ENCODE data around the gene IFNA16. TPM values are rescaled to one million over a fixed set of nuclear protein-coding genes. Genes with fewer than 3 reads are reported as not detected.
"Not testable (repeated sequence)": the region's sequence is repeated elsewhere in the genome, so short reads cannot be mapped to it uniquely, and the experiment has no call there.

Gene IFNA16
- total RNA-seq, 1 experiment from 2014 or later = not detected

DNA sequence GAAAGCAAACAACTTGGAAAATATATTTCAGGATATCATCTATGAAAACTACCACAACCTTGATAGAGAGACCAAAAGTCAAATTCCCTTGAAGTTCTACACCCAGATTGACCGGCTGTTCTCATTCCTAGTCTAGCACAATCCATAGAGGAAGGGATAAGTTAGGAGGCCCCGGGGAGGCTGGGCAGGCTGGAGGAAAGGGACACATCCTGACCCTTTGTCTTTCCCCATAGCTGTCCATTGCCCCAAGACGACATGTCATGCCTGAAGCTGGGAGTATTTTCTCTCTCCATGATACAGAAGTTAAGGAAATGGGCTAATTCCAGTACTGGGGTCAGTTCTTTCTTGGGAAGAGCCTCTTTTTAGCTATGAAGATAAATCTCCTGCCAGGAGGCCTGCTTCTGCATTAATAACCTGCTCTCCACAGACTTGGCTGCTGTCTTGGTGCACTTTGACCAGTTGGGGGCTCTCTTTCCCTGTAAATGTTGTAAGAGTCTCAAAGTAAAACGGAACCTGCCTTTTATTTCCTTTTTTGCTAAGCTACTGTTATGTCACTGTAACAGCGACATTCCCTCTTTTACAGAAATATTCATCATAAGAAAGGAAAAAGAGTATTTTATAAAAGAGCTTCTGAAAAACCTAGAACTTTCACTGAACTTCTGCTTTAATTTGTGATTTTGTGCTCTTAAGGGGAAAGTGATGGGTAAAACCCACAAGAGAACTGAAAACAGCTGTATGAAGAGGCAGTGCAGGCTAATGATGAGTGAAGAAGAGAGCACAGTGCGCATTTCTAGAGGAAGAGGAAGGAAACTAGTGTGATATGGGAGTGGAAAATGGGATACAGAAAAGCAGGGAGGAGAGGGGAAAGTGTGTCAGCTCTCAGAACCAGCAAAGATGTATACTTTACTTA, 22.0 kb downstream of the IFNA16 start:
- not testable (repeated sequence) for BruUV-seq (replicated peaks); H3K79me2 ChIP-seq (ENCODE audit: insufficient read depth, low read length); H3K4me3 ChIP-seq (replicated peaks in 1 of 2; ENCODE audit: low read depth in 1 of 2, low read length in 2 of 2); H4K20me1 ChIP-seq (ENCODE audit: insufficient read depth); H3K36me3 ChIP-seq (ENCODE audit: control insufficient read depth in 1 of 2, insufficient read depth in 2 of 2, low read length in 2 of 2); H3K9me3 ChIP-seq (ENCODE audit: control insufficient read depth in 1 of 2, insufficient read depth in 1 of 2, low read depth in 1 of 2, low read length in 2 of 2); H3K9ac ChIP-seq (ENCODE audit: low read length); H3K27ac ChIP-seq (ENCODE audit: low read depth, low read length); H3K4me1 ChIP-seq (ENCODE audit: control insufficient read depth in 1 of 2, insufficient read depth in 2 of 2, low read length in 2 of 2); H3K27me3 ChIP-seq (ENCODE audit: insufficient read depth, low read length); H3K9me2 ChIP-seq (ENCODE audit: insufficient read depth)
- Histone ChIP-seq H3K4me2 (ENCODE audit: low read length) (peak overlapping the region; percentile 45), H2AFZ (ENCODE audit: low read depth, low read length, poor library complexity, severe bottlenecking) (peak overlapping the region; percentile 60)
- intact Hi-C loops (cut with micrococcal nuclease) = loop anchor here (5.0 kb wide), 1 partner anchor 592 kb away; no protein-coding TSS in a partner anchor
- ATAC-seq (peak; percentile 98), DNase-seq (ENCODE audit: low read depth, low spot score) (peak; percentile 8)
- TF ChIP-seq, protein P1, sequence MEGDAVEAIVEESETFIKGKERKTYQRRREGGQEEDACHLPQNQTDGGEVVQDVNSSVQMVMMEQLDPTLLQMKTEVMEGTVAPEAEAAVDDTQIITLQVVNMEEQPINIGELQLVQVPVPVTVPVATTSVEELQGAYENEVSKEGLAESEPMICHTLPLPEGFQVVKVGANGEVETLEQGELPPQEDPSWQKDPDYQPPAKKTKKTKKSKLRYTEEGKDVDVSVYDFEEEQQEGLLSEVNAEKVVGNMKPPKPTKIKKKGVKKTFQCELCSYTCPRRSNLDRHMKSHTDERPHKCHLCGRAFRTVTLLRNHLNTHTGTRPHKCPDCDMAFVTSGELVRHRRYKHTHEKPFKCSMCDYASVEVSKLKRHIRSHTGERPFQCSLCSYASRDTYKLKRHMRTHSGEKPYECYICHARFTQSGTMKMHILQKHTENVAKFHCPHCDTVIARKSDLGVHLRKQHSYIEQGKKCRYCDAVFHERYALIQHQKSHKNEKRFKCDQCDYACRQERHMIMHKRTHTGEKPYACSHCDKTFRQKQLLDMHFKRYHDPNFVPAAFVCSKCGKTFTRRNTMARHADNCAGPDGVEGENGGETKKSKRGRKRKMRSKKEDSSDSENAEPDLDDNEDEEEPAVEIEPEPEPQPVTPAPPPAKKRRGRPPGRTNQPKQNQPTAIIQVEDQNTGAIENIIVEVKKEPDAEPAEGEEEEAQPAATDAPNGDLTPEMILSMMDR (IDR thresholded peaks at IDR 0.05 in 2 of 3, conservative IDR thresholded peaks at IDR 0.05 in 1 of 3; ENCODE audit: borderline replicate concordance in 1 of 3, insufficient read depth in 1 of 3, low read depth in 2 of 3, low read length in 2 of 3) = peak; percentile 36 to 70 (median 60); a peak in 5 of 6 replicates
- TF ChIP-seq RAD21 (IDR thresholded peaks at IDR 0.05; ENCODE audit: low read depth) = peak; percentile 71
- ChIA-PET POLR2A (interaction anchor here (0.6 to 1.2 kb wide), 2 partner anchors 18 to 325 kb away, joined by 4 to 6 read pairs; no protein-coding TSS in a partner anchor), CTCF (interaction anchor here (0.6 to 2.1 kb wide), 25 partner anchors 10 to 947 kb away, joined by 3 to 24 read pairs (median 4); partner anchors contain the start of gene IFNA14), RAD21 (ENCODE audit: low non-redundant PET in 1 of 2, low total read pairs in 2 of 2, uncharacterized antibody in 2 of 2, unreplicated experiment in 2 of 2) (interaction anchor here in 1 of 2 experiments (0.6 kb wide), 1 partner anchor 18 kb away, joined by 3 read pairs; no protein-coding TSS in a partner anchor)

DNA sequence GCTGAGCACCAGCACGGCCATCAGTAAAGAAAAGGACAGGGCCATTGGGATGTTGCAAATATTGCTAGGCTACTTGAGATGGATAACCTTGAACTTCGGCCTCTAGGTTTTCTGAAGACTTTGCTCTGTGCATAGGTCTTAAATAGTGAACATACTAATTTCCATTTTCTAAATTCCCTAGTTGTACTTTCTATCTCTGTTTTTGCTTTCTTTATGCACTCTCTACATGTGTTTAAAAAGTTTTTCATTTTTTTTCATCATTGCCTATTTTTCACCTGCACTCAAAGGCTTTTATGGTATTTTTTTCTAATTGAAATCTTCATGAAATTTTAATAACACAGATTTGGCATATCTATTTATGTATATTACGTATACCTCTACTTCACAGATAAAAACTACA, 29.6 kb downstream of the IFNA16 start, which contains the start of gene IFNA4:
Gene IFNA4, minus strand, starts transcription at position 101 of the 400 bp plus-strand sequence. Its CDS starts 56 bp downstream, at position 45.
- POLR2A ChIA-PET; BruUV-seq (replicated peaks); H3K9me2 ChIP-seq (ENCODE audit: insufficient read depth); ATAC-seq; H2AFZ ChIP-seq (ENCODE audit: low read depth, low read length, poor library complexity, severe bottlenecking); RAD21 ChIA-PET (ENCODE audit: low non-redundant PET in 1 of 2, low total read pairs in 2 of 2, uncharacterized antibody in 2 of 2, unreplicated experiment in 2 of 2); H3K9ac ChIP-seq (ENCODE audit: low read length); H3K4me2 ChIP-seq (ENCODE audit: low read length); intact Hi-C loops (cut with micrococcal nuclease); H3K9me3 ChIP-seq (ENCODE audit: control insufficient read depth in 1 of 2, insufficient read depth in 1 of 2, low read depth in 1 of 2, low read length in 2 of 2); H3K27me3 ChIP-seq (ENCODE audit: insufficient read depth, low read length); CTCF ChIA-PET; DNase-seq (ENCODE audit: low read depth, low spot score); H3K4me3 ChIP-seq (replicated peaks in 1 of 2; ENCODE audit: low read depth in 1 of 2, low read length in 2 of 2); H4K20me1 ChIP-seq (ENCODE audit: insufficient read depth); H3K4me1 ChIP-seq (ENCODE audit: control insufficient read depth in 1 of 2, insufficient read depth in 2 of 2, low read length in 2 of 2); H3K27ac ChIP-seq (ENCODE audit: low read depth, low read length); H3K36me3 ChIP-seq (ENCODE audit: control insufficient read depth in 1 of 2, insufficient read depth in 2 of 2, low read length in 2 of 2); H3K79me2 ChIP-seq (ENCODE audit: insufficient read depth, low read length): not testable (repeated sequence)
